Hair follicular keratinocyte (primary cell): ENCODE data around the gene SLC36A2. TPM values are rescaled to one million over a fixed set of nuclear protein-coding genes. Genes with fewer than 3 reads are reported as not detected.

Experiments
- total RNA-seq: library from RNA; depleted of rRNA; stranded (reverse); fragments of >200 nt; gene quantifications from 2 replicates; pipeline ENCODE4 v1.2.3, GENCODE V29; 2015

The SLC36A2 gene
- total RNA-seq = not detected in 2 replicates

DNA sequence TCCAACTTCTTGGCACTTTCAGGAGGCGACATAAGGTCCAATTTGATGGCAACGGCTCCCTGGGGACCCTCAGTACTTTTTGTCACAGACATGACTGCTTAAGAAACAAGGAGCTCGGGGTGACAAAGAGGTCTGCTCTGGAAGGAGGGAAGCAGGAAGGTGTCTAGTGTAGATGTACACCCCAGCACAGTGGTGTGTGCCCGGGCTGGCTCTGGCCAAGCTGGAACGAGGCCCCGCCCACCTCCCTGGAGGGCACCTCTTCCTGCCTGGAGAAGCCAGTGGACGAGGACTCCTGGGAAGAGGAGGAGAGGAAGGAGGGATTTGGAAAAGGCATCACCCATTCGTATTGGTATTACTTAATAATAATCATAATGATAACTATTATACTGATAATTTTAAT, at the start of gene SLC36A2:
TSS of gene SLC36A2 (minus strand) at position 191 of the 400 bp plus-strand sequence. CDS start at position 92, 99 bp downstream.

DNA sequence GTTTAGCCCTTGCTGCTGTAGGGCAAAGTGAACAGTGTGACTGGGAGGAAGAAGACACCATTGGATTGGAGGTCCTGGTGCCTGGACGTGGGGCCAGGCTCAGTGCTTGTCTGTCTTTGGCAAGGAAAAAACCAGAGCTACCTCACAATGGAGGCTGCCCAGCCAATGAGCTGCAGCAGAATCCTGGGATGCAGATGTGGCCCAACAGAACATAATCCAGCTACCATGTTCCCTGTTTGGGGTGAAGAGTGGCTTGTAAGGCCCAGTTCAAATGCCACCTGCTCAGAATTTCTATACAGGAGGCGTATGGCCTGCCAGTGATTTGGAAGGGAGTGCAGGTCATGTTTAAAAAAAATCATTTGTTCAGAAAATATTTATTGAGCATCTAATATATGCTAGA, 43.7 kb downstream of the SLC36A2 start, which contains the start of gene SLC36A3:
TSS of gene SLC36A3 (minus strand) at position 101 of the 400 bp plus-strand sequence. CDS start 412 bp downstream, outside the sequence.

Other genes with a start within 250 kb of the SLC36A2 start
- 51.4 and 78.3 TPM in 2 replicates for gene ANXA6, start 189.8 kb downstream of the SLC36A2 start, total RNA-seq
- gene CCDC69, start 123.5 kb downstream of the SLC36A2 start, total RNA-seq = 1.3 and 1.5 TPM in 2 replicates
- gene GM2A, start 94.4 kb downstream of the SLC36A2 start, total RNA-seq = 119 and 160 TPM in 2 replicates
- gene SLC36A3, start 43.8 kb downstream of the SLC36A2 start, total RNA-seq = not detected in 2 replicates
- gene SLC36A1, start 100.0 kb upstream of the SLC36A2 start, total RNA-seq = 4.9 and 5.0 TPM in 2 replicates
- gene FAT2, start 243.8 kb upstream of the SLC36A2 start, total RNA-seq = 62.9 and 78.3 TPM in 2 replicates